WERI-Rb-1 (cell line): ENCODE data around the gene AHNAK.
"Not testable (repeated sequence)": the region's sequence is repeated elsewhere in the genome, so short reads cannot be mapped to it uniquely, and the experiment has no call there.

Source experiments
- DNase-seq: peaks from one replicate; pipeline ENCODE4 v3.0.0-alpha.2; 2020
- H3K27ac ChIP-seq: fragments of 250-450 bp; sonication (Bioruptor Pico); 2 replicates; pipeline ENCODE4 v1.5.1; 2020; ENCODE audit warnings: mild to moderate bottlenecking, moderate library complexity
- H3K27me3 ChIP-seq: fragments of 250-450 bp; sonication (Bioruptor Pico); 2 replicates; pipeline ENCODE4 v1.5.1; 2021; ENCODE audit warnings: mild to moderate bottlenecking, low read depth, moderate library complexity; ENCODE audit not compliant: insufficient read depth, severe bottlenecking
- H3K36me3 ChIP-seq: fragments of 250-450 bp; sonication (Bioruptor Pico); 2 replicates; pipeline ENCODE4 v1.5.1; 2020; ENCODE audit warnings: mild to moderate bottlenecking, moderate library complexity
- H3K4me3 ChIP-seq: 2 replicates; pipeline ENCODE4 v1.5.1; 2011; ENCODE audit warnings: low read depth, mild to moderate bottlenecking, control low read depth, low read length
- H3K9me3 ChIP-seq: fragments of 250-450 bp; sonication (Bioruptor Pico); 2 replicates; pipeline ENCODE4 v1.5.1; 2021; ENCODE audit warnings: mild to moderate bottlenecking, moderate library complexity; ENCODE audit not compliant: severe bottlenecking
- CTCF ChIP-seq: IDR thresholded peaks from 2 replicates; pipeline ENCODE4 v1.5.1; 2011; ENCODE audit warnings: low read depth, mild to moderate bottlenecking, control low read depth, inconsistent platforms, low read length

Gene AHNAK

GRCh38 chr11:62452261-62452660 is 94.3 kb downstream of the AHNAK start:
- TF ChIP-seq CTCF = no peak
- Histone ChIP-seq H3K9me3 (no peaks in the 10 kb centered on the region), H3K4me3 (no peak overlapping the region), H3K27me3 (no peaks in the 10 kb centered on the region), H3K36me3 (no peaks in the 10 kb centered on the region), H3K27ac (no peak overlapping the region)
- no peak for DNase-seq

- Histone ChIP-seq H3K27ac (no peak overlapping the region), H3K4me3 (no peak overlapping the region), H3K9me3 (no peaks in the 10 kb centered on the region), H3K27me3 (no peaks in the 10 kb centered on the region), H3K36me3 (no peaks in the 10 kb centered on the region)
- DNase-seq = no peak
- TF ChIP-seq CTCF = no peak
Observed at GRCh38 chr11:62451241-62451621, 95.4 kb downstream of the AHNAK start.

- no peak for TF ChIP-seq CTCF
- no peaks in the 10 kb centered on the region for H3K27me3 ChIP-seq
- no peak for DNase-seq
- H3K4me3 ChIP-seq = no peak overlapping the region
- H3K9me3 ChIP-seq = no peaks in the 10 kb centered on the region
- no peaks in the 10 kb centered on the region for H3K36me3 ChIP-seq
- no peak overlapping the region for H3K27ac ChIP-seq
Observed at GRCh38 chr11:62450543-62451240, 95.9 kb downstream of the AHNAK start.

GRCh38 chr11:62449912-62450311 is 96.7 kb downstream of the AHNAK start:
- not testable (repeated sequence) for H3K9me3 ChIP-seq, H3K4me3 ChIP-seq, H3K36me3 ChIP-seq, H3K27ac ChIP-seq, H3K27me3 ChIP-seq, DNase-seq

GRCh38 chr11:62449451-62449851 is 97.2 kb downstream of the AHNAK start:
- TF ChIP-seq CTCF = no peak
- Histone ChIP-seq H3K4me3 (no peak overlapping the region), H3K9me3 (no peaks in the 10 kb centered on the region), H3K27ac (no peak overlapping the region), H3K27me3 (no peaks in the 10 kb centered on the region), H3K36me3 (no peaks in the 10 kb centered on the region)
- no peak for DNase-seq

GRCh38 chr11:62446091-62446490 is 100.5 kb downstream of the AHNAK start:
- H3K27me3 ChIP-seq = no peaks in the 10 kb centered on the region
- H3K27ac ChIP-seq = no peak overlapping the region
- no peak for DNase-seq
- no peaks in the 10 kb centered on the region for H3K36me3 ChIP-seq
- no peak for TF ChIP-seq CTCF
- H3K9me3 ChIP-seq = no peaks in the 10 kb centered on the region
- H3K4me3 ChIP-seq = no peak overlapping the region
